HG03064 (cell line): ENCODE data around the gene MBD3.
"Not testable (repeated sequence)": the region's sequence is repeated elsewhere in the genome, so short reads cannot be mapped to it uniquely, and the experiment has no call there.

Experiments
- ATAC-seq: cut with Tn5 transposase; IDR thresholded peaks from one replicate; pipeline ENCODE4 v1.9.1; 2021; ENCODE audit warnings: low read depth; ENCODE audit not compliant: unreplicated experiment

Gene MBD3

GRCh38 chr19:1592755-1593500 lies at the start of gene MBD3:
Gene MBD3, minus strand, starts transcription at chr19:1592865. Its CDS starts 234 bp downstream, at chr19:1592631.
- peak; percentile 39 for ATAC-seq

GRCh38 chr19:1640893-1641448 lies 48.3 kb upstream of the MBD3 start:
- not testable (repeated sequence) for ATAC-seq

- no peak for ATAC-seq
Observed at GRCh38 chr19:1636325-1637236, 43.9 kb upstream of the MBD3 start.

GRCh38 chr19:1634938-1635243 lies 42.2 kb upstream of the MBD3 start:
- no peak for ATAC-seq

- ATAC-seq: no peak
Observed at GRCh38 chr19:1634242-1634937, 41.7 kb upstream of the MBD3 start.

- no peak for ATAC-seq
Observed at GRCh38 chr19:1633269-1633826, 40.7 kb upstream of the MBD3 start.

- no peak for ATAC-seq
Observed at GRCh38 chr19:1632462-1633268, 40.0 kb upstream of the MBD3 start.

GRCh38 chr19:1631557-1632100 lies 39.0 kb upstream of the MBD3 start:
- no peak for ATAC-seq

- no peak for ATAC-seq
Observed at GRCh38 chr19:1630811-1631210, 38.1 kb upstream of the MBD3 start.

- ATAC-seq: no peak
Observed at GRCh38 chr19:1630012-1630411, 37.3 kb upstream of the MBD3 start.

- ATAC-seq: no peak
Observed at GRCh38 chr19:1629256-1629808, 36.7 kb upstream of the MBD3 start.

GRCh38 chr19:1627194-1627593 lies 34.5 kb upstream of the MBD3 start:
- no peak for ATAC-seq

- no peak for ATAC-seq
Observed at GRCh38 chr19:1626417-1627010, 33.8 kb upstream of the MBD3 start.

GRCh38 chr19:1624458-1624857 lies 31.8 kb upstream of the MBD3 start:
- no peak for ATAC-seq

- ATAC-seq: no peak
Observed at GRCh38 chr19:1622541-1622940, 29.9 kb upstream of the MBD3 start.

GRCh38 chr19:1622007-1622406 lies 29.3 kb upstream of the MBD3 start:
- ATAC-seq: no peak

- ATAC-seq: no peak
Observed at GRCh38 chr19:1621574-1621973, 28.9 kb upstream of the MBD3 start.

- no peak for ATAC-seq
Observed at GRCh38 chr19:1621021-1621420, 28.4 kb upstream of the MBD3 start.

GRCh38 chr19:1620502-1620901 lies 27.8 kb upstream of the MBD3 start:
- no peak for ATAC-seq
